ENCODE data around the gene GPR6. TPM values are rescaled to one million over a fixed set of nuclear protein-coding genes. Genes with fewer than 3 reads are reported as not detected.

Gene GPR6
- total RNA-seq, 2 experiments from 2014 or later: not detected

GRCh38 chr6:110013386-110013785, 35.3 kb downstream of the GPR6 start:
- intact Hi-C loops (cut with micrococcal nuclease): no loop called here
- Mint-ChIP-seq H3K4me3 (no peak overlapping the region), H3K9me3 (peaks cover 5% of the 10 kb centered on the region), H3K36me3 (ENCODE audit: low read depth) (no peaks in the 10 kb centered on the region), H3K27ac (no peak overlapping the region), H3K27me3 (ENCODE audit: low read depth) (no peaks in the 10 kb centered on the region), H3K4me1 (ENCODE audit: low read depth) (no peaks in the 10 kb centered on the region)
- CTCF ChIA-PET: interaction anchor here (2.0 kb wide), 1 partner anchor 26 kb away, joined by 7 read pairs; no protein-coding TSS in a partner anchor
- no peak for DNase-seq

GRCh38 chr6:110015206-110015605, 37.1 kb downstream of the GPR6 start:
- CTCF ChIA-PET: no interaction called here
- Mint-ChIP-seq H3K9me3 (peaks cover 5% of the 10 kb centered on the region), H3K27me3 (ENCODE audit: low read depth) (no peaks in the 10 kb centered on the region), H3K4me3 (no peak overlapping the region), H3K4me1 (ENCODE audit: low read depth) (peaks cover 1% of the 10 kb centered on the region), H3K27ac (no peak overlapping the region), H3K36me3 (ENCODE audit: low read depth) (no peaks in the 10 kb centered on the region)
- DNase-seq: no peak
- intact Hi-C loops (cut with micrococcal nuclease): no loop called here

GRCh38 chr6:110017306-110017705, 39.2 kb downstream of the GPR6 start:
- H3K9me3 Mint-ChIP-seq: no peaks in the 10 kb centered on the region
- no peaks in the 10 kb centered on the region for H3K36me3 Mint-ChIP-seq (ENCODE audit: low read depth)
- no peaks in the 10 kb centered on the region for H3K27me3 Mint-ChIP-seq (ENCODE audit: low read depth)
- CTCF ChIA-PET: interaction anchor here (1.4 kb wide), 1 partner anchor 23 kb away, joined by 4 read pairs; no protein-coding TSS in a partner anchor
- intact Hi-C loops (cut with micrococcal nuclease): no loop called here
- peaks cover 14% of the 10 kb centered on the region for H3K4me1 Mint-ChIP-seq (ENCODE audit: low read depth)
- no peak overlapping the region for H3K27ac Mint-ChIP-seq
- H3K4me3 Mint-ChIP-seq: no peak overlapping the region
- no peak for DNase-seq

GRCh38 chr6:110017946-110018345, 39.8 kb downstream of the GPR6 start:
- H3K27ac Mint-ChIP-seq: no peak overlapping the region
- no peak for DNase-seq
- CTCF ChIA-PET: no interaction called here
- no peaks in the 10 kb centered on the region for H3K9me3 Mint-ChIP-seq
- H3K36me3 Mint-ChIP-seq (ENCODE audit: low read depth): no peaks in the 10 kb centered on the region
- no peaks in the 10 kb centered on the region for H3K27me3 Mint-ChIP-seq (ENCODE audit: low read depth)
- H3K4me1 Mint-ChIP-seq (ENCODE audit: low read depth): peaks cover 14% of the 10 kb centered on the region
- intact Hi-C loops (cut with micrococcal nuclease): no loop called here
- no peak overlapping the region for H3K4me3 Mint-ChIP-seq

GRCh38 chr6:110018486-110018885, 40.4 kb downstream of the GPR6 start:
- intact Hi-C loops (cut with micrococcal nuclease): no loop called here

GRCh38 chr6:110020888-110021287, 42.8 kb downstream of the GPR6 start:
- Mint-ChIP-seq H3K36me3 (ENCODE audit: low read depth) (no peaks in the 10 kb centered on the region), H3K27ac (no peak overlapping the region), H3K9me3 (no peaks in the 10 kb centered on the region), H3K4me1 (ENCODE audit: low read depth) (peaks cover 14% of the 10 kb centered on the region), H3K27me3 (ENCODE audit: low read depth) (no peaks in the 10 kb centered on the region), H3K4me3 (no peak overlapping the region)
- intact Hi-C loops (cut with micrococcal nuclease): no loop called here
- CTCF ChIA-PET: interaction anchor here (0.6 kb wide), 1 partner anchor 364 kb away, joined by 3 read pairs; no protein-coding TSS in a partner anchor
- DNase-seq: peak; percentile 33

More at GRCh38 chr6:110018486-110018885, 40.4 kb downstream of the GPR6 start:
- CTCF ChIA-PET: no interaction called here
- DNase-seq: no peak
- H3K27me3 Mint-ChIP-seq (ENCODE audit: low read depth): no peaks in the 10 kb centered on the region
- no peaks in the 10 kb centered on the region for H3K9me3 Mint-ChIP-seq
- no peak overlapping the region for H3K27ac Mint-ChIP-seq
- peaks cover 14% of the 10 kb centered on the region for H3K4me1 Mint-ChIP-seq (ENCODE audit: low read depth)
- H3K36me3 Mint-ChIP-seq (ENCODE audit: low read depth): no peaks in the 10 kb centered on the region
- H3K4me3 Mint-ChIP-seq: no peak overlapping the region

GRCh38 chr6:110029144-110029543, 51.0 kb downstream of the GPR6 start:
- H3K4me1 Mint-ChIP-seq (ENCODE audit: low read depth): no peaks in the 10 kb centered on the region
- no peak for DNase-seq
- CTCF ChIA-PET: interaction anchor here (4.6 kb wide), 1 partner anchor 11 kb away, joined by 35 read pairs; no protein-coding TSS in a partner anchor
- no peaks in the 10 kb centered on the region for H3K9me3 Mint-ChIP-seq
- H3K36me3 Mint-ChIP-seq (ENCODE audit: low read depth): no peaks in the 10 kb centered on the region
- no peak overlapping the region for H3K4me3 Mint-ChIP-seq
- no peak overlapping the region for H3K27ac Mint-ChIP-seq
- H3K27me3 Mint-ChIP-seq (ENCODE audit: low read depth): no peaks in the 10 kb centered on the region
- intact Hi-C loops (cut with micrococcal nuclease): no loop called here

Other genes starting within 250 kb of the GPR6 start
- 1 to 10 TPM; 1.3 to 1.5 TPM for gene WASF1, start 201.4 kb downstream of the GPR6 start, total RNA-seq
- 10 to 100 TPM; 27.0 to 28.5 TPM for gene CDC40, start 202.1 kb downstream of the GPR6 start, total RNA-seq

Data from activated naive CD4-positive, alpha-beta T cell treated with anti-CD3 and anti-CD28 coated beads for 36 hours (primary cell).